Activated CD8-positive, alpha-beta memory T cell treated with anti-CD3 and anti-CD28 coated beads, Interleukin-2, amount 50 U/mL, for 1 hour (primary cell): ENCODE data around the gene HMGXB3.

ENCODE experiments used
- DNase-seq: peaks from one replicate; pipeline ENCODE4 v3.0.0-alpha.2; 2020; ENCODE audit errors: extremely low read depth

The HMGXB3 gene

DNA sequence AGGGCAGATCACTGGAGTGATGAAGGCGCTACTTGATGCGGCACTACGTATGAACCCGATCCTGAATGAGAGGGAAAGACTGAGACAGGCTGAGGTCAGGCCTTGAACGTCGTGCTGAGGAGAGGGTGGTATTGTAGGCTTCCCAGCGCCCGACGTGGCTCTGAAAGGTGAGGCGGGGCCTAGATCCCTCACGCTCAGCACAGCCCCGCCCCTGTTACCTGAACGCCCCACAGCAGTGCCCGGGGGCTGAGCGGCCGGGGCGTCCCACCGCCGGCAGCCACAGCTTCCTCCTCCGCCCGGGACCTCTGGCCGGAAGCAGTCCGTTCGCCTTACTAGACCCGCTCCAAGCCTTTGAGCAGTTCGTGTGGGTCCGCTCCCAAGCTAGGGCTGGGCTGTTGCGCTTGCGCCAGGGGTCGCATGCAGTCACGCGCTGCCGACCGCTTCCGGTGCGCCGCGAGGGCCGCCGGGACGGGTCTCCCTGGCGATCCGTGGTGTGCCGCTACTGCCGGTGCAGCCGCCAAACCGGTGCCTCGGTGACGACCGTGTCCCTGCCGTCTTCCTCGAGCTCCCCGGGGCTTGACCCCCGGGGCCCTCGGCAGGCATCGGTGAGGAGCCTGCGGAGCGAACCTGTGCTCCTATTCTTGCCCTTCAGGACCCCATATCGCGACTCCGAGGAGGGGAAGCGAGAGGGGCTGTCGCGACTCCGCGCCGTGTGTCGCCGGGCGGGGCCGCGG is at the start of gene HMGXB3, which contains the start of gene TIGD6:
HMGXB3 (plus strand) TSS at position 484 of the 734 bp plus-strand sequence. CDS start 4,114 bp downstream, outside the sequence.
TIGD6 (minus strand) TSS at position 399 of the 734 bp plus-strand sequence. CDS start 4,306 bp downstream, outside the sequence.
- peak; percentile 58 for DNase-seq

DNA sequence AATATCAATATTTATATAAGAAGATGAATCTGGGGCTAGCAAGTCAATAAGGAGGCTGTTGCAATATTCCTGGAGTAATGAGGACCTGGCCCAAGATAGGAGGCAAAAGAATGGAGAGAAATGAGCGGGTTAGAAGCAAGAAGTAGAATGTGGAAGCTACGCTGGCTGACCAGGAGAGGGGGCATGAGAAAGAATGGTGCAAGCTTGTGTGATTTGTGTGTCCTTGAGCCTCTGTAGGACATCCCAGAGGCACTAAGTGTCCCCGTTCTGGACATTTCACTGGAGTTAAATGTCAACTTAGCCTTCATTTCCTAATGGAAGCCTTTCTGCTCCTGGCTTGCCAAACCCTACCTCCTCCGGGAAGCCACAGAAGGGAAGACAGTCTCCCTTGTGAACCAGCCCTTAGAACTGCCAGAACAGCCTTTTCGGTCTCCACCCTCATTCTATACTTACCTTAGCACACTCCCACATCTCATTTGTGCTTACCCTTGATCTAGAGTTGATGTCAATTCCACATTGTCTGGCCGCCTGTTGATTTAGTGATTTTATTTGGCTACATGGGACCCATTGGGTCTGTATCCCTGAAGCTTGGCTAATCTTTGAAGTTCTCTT is 49.3 kb upstream of the HMGXB3 start:
- DNase-seq = no peak

- DNase-seq = no peak
Measured at GRCh38 chr5:149953436-149954121, 47.0 kb upstream of the HMGXB3 start.

DNA sequence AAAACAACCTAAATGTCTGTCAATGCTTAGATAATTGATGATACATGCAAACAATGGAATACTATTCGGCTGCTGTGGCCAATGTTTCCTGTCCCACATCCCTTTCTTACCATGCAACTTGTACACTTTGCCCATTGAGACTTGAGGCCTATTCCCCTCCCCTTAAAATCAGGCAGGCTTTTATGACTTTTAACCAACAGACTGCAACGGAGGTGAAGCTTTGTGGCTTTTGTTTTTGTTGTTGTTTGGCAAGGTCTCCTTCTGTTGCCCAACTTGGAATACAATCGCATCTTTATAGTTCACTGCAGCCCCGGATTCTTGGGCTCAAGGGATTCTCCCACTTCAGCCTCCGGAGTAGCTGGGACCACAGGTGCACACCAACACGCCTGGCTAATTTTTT is 45.7 kb upstream of the HMGXB3 start:
- DNase-seq = no peak

DNA sequence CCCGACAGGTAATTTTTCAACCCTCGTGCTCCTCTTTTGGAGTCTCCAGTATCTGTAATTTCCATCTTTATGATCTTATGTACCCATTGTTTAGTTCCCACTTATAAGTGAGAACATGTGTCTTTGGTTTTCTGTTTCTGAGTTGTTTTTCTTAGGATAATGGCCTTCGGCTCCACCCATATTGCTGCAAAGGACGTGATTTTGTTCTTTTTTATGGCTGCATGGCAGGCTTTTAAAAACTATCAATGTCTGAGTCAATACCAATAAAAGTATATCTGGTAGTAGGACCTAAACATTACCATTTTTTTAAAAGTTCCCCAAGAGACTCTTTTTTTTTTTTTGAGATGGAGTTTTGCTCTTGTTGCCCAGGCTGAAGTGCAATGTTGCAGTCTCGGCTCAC is 43.9 kb upstream of the HMGXB3 start:
- DNase-seq = no peak

GRCh38 chr5:149957855-149958254 is 42.7 kb upstream of the HMGXB3 start:
- no peak for DNase-seq

DNA sequence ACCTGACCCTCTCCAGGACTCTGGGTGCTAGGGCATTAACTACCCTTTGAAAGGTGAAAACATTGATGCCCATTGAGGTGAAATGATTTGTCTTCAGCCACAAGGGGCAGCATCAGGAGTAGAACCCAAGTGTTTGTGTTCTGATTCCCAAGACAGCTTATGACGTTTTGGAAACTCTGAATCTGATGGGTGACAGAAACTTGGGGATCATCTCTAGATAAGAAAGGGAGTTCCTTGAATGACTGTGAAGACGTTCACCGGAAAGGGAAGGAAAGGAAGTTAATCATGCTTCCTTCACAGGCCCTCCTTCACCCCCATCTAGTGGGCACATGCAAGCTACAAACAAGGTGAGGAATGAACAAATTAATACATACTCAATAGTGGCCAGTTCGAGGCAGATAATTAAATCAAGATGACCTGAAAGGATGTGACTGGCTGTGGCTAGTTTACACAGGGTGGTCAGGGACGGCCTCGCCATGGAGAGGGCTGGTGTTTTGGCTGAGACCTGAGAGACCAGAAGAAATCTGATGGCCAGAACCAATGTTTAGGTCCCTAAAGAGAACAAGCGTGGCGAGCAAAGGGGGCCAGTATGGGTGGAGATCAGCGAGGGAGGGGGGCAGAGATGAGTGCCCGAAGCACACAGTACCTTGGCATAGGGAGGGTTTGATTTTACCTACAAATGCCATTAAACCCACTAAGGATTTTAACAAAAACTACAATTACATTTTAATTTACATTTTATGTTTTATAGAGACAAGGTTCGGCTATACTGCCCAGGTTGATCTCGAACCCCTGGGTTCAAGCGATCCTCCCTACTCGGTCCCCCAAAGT is 40.9 kb upstream of the HMGXB3 start:
- DNase-seq = peak; percentile 34

DNA sequence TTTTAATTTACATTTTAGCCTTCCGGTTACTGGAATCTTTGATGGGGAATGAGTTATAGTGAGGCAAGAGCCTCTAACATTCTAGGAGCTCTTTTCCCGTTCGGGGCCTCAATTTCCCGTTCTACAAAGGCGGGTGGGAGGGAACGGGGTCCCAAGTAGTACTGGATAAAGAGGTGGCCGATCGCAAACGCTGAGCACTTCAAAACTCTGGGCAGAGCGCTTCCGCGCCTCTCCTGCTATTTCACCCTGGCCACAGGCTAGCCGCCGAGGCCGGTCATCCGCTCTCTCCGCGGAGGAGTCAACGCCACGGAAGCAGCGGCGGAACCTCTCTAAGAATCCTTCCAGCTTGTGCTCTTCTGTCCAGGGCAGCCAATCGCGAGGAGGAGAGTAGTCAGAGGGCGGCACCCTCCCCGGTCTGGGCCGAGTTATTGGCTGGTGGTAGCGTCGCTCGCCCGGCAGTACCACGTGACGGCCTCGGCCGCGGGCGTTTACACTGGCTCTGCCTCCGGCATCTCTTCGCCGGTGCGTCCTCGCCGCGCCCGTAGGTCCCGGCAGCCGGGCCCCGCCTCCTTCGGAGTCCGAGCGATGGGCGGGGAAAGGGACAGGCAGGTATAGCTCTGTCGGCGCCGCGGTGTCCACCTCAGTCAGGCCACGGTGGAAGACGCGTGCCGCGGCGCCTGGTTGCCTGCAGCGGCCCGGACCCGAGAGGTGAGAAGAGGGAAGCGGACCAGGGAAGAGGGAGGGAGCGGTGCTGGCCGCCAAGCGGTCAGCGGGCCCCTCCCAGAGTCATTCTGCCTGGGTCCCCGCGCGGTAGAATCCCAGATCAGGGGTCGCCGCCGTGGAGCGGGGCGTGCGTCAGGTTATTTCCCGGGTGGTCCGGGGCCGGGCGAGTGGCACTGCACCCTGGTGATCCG is 40.0 kb upstream of the HMGXB3 start, which contains the start of gene SLC26A2:
SLC26A2 (plus strand) TSS at position 487 of the 914 bp plus-strand sequence. CDS start 16,895 bp downstream, outside the sequence.
- peak; percentile 79 for DNase-seq

DNA sequence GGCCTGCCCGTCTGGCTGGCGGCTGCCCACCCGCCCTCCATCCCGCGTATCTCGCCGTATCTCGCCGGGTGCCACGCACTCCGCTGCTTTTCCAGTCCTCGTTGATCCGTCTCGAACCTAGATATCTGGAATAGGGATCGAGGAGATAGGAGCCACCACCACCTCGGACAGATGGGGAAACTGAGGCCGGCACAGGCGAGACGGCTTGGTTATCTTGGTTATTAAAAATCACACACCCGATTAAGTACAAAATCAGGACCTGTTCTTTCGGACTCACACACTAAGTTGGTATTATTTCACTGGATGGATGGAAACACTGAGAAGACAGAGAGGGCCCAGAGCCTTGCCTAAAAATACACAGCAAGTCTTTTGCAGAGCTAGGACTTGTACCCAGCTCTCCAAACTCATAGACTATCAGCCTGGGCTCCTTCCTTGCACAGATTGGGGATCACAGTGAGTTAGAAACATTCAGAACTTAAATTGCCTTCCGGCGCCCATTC is 39.3 kb upstream of the HMGXB3 start:
- DNase-seq = no peak

DNA sequence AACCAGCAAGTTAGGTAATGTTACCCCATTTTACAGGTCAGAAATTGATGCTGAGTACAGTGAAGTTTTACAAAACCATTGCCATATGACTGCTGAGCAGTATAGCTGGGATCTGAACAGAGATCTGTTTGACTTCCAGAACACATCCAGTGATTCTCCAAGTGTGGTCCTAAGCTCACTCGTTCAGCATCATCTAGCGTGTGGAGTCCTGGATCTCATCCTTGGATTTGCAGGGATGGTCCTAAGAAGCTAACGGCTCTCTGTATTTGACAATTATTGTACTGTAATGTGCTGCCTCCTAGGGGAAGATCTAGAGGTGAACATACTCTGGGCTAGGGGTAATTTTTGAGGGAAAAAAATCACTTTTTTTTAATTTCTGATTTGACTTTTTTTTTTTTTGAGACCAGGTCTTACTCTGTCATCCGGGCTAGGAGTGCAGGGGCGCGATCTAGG is 38.6 kb upstream of the HMGXB3 start:
- no peak for DNase-seq

DNA sequence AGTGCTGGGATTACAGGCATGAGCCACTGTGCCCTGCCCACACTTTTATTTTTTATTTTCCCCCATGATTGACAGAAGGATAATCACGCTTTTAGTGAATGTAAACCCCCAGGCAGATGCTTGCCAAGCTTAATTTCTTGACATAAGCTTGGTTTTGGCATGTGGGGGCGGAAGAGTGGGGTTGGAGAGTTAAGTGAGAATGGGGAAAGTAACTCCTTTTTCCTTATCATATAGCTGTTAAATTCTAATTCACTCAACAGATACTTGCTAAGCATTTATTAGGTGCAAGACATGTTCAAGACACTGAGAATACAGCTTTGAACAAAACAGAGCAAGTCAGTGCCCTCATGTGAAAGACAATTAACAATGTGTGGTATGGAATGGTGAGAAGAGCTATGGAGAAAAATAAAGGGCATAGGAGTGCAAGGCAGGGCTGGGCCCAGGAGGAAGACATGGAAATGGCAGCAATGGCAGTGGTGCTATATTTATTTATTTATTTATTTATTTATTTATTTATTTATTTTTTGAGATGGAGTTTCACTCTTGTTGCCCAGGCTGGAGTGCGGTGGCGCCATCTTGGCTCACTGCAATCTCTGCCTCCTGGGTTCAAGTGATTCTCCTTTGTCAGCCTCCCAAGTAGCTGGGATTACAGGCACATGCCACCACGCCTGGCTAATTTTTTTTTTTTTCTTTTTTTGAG is 37.8 kb upstream of the HMGXB3 start:
- DNase-seq = no peak

DNA sequence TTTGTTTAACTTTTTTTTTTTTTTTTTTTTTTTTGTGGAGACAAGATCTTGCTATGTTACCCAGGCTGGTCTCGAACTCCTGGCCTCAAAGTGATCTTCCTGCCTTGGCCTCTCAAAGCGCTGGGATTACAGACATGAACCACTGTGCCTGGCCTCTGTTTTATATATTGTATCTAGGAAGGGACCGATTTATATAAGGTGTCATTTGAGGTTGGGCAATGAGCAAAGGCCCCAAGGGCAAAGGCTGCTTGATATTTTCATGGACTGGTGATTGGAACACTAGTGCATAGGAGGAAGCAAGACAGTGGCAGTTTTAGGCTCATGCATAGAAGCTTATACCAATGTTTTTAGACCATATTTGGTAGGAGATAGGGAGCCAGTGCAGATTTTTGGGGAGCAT is 36.8 kb upstream of the HMGXB3 start:
- no peak for DNase-seq

- no peak for DNase-seq
Measured at GRCh38 chr5:149966946-149967345, 33.6 kb upstream of the HMGXB3 start.

- no peak for DNase-seq
Measured at GRCh38 chr5:149969181-149969930, 31.2 kb upstream of the HMGXB3 start.

GRCh38 chr5:149975409-149975808 is 25.1 kb upstream of the HMGXB3 start:
- DNase-seq = no peak

DNA sequence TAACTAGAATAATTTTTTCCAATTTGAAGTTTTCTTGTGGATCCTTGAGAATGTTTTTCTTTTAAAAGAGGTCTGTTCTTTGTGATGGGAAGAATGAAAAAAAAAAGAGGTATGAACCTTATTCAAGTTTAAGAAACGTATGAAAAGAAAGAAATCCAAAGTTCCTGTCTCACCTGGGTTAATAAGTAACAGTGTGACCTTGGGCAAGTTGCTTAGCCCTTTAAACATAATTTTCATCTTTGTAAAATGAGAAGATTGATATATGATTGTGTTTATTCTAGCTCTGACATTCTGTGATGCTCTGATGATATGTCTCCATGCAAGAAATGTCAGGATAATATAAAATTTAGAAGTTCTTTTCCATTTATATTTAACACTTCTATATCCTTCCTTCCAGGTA is 20.6 kb upstream of the HMGXB3 start:
- DNase-seq = no peak

- no peak for DNase-seq
Measured at GRCh38 chr5:149981206-149981605, 19.3 kb upstream of the HMGXB3 start.

- DNase-seq = no peak
Measured at GRCh38 chr5:149982505-149982904, 18.0 kb upstream of the HMGXB3 start.

DNA sequence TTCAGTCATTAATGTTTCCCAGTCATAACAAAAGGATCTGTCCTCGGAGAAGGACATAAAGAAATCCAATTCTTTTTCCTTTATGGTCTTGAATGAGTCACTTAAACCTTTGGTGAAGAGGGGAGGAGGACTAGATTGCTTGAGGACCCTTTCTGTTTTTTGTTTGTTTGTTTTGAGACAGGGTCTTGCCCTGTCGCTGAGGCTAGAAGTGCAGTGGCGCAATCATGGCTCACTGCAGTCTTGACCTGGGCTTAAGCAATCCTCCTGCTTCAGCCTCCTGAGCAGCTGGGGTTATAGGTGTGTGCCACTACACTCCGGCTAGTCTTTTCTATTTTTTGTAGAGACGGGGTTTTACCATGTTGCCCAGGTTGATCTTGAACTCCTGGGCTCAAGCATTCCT is 12.4 kb upstream of the HMGXB3 start:
- no peak for DNase-seq
